ENCODE data around the gene RAP1GAP2.

Gene RAP1GAP2

DNA sequence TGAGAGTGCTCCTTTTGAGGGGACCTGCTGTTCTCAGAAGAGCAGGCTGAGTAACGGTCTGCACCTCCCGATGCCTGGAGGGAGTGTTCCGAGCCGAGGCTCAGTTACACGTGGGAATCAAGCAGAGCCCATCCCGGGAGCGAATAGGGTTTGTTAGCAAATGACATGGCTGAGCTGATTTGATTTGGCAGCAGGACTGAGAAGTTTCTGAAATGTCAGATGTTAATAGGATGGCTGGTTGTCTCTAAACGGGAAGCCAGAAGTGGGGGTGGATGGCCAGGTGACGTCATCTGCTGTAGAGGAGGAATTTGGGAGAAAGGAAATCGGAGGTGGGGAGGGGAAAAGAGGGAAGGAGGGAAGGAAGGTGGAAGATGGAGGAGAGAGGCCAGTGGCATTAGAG is 128.0 kb downstream of the RAP1GAP2 start:
- no peak for DNase-seq

DNA sequence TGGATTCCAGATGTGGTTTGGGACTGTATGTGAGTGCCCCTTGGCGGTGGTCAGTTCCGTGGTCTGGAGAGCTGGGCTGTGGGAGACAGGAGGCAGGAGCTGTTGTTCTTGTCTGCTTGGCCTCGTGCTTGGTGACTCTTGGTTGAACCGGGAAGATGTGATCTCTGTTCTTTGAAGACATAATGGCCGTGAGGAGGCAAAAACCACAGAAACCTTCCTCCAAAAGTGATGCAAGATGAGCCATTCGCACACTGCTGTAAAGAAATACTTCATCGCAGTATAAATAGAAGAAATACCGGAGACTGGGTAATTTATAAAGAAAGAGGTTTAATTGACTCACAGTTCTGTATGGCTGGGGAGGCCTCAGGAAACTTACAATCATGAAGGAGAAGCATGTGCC is 128.8 kb downstream of the RAP1GAP2 start:
- no peak for DNase-seq

DNA sequence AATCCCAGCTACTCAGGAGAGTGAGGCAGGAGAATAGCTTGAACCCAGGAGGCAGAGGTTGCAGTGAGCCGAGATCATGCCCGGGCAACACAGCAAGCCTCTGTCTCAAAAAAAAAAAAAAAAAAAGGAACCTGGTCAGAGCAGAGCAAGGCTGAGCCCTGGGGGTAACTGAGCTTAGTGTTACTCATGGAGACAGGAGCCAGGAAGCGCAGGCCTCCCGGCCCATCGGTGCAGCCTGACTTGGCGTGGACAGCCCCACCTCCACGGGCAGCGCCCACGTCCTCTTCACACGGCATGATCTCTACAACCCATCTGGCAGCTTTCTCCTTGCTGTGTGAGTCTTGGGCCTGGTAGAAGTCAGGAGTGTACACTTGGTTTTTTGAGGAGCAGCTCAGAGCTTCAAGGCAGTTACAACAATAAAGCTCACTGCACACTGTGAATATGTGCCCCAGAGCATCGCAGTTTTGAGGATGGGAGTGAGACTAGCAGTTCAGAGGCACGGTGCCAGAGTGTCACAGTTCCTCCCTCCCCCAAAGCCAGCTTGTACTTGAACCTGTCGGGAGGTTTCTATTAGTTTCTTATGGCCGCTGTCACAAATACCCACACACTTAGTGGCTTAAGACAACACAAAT is 129.9 kb downstream of the RAP1GAP2 start:
- no peak for DNase-seq

DNA sequence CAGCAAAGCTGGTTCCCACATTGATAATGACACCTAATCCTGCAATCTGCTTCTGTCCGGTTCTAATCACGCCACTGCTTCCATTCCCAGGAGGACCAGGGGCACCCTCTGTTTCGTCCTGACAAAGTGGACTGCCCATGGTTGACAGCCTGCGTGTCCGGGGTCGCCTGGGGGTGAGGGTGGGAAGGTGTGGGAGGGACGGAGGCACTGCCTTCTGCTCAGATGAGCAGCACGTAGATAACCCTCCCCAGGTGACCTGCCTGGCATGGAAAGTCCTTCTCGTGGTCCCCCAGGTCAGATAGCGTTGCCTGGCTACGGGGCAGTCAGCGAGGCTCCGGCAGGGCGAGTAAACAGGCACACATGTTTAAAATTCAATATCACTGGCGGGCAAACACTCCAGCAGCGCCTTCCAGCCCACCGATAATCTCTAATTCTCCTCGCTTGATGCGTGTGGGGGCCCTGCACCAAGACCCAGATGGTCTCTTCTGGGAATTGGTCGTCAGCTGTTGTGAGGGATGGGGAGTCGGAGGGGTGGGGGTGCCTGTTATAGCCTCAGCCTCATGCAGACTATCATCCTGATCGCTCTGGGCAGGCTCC is 132.2 kb downstream of the RAP1GAP2 start:
- no peak for DNase-seq

DNA sequence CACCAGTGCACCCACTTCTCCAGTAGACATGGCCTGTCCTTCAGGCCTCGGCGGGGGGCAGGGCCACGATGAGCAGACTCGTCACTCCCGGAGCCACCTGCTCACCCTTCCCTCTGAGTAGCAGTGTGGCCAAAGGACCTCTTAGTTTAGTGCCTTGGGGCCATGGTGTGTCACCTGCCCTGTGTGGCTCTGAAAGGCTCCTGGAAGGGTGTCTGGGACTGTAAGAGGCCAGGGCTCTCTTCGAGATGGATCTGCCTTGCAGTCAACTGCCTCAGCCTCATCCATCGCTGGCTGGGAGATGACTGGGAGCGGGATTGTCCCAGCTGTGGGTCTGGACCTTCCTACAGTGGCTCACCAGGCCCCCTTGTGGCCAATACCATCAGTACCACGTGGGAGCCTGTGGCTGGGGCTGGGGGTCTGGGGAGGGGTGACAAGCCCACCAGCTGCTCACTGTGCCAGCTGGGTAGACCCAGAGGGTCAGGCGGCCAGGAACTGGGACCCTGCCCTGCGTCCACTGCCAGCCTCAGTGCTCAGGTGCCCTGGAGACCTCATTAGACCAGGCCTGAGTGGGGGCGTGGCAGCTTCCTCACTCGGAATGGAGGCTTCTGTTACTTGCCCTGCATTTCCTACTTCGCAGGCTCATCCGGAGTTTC is 133.8 kb downstream of the RAP1GAP2 start:
- DNase-seq = peak in 2 of 3 experiments; percentile 3 to 14

DNA sequence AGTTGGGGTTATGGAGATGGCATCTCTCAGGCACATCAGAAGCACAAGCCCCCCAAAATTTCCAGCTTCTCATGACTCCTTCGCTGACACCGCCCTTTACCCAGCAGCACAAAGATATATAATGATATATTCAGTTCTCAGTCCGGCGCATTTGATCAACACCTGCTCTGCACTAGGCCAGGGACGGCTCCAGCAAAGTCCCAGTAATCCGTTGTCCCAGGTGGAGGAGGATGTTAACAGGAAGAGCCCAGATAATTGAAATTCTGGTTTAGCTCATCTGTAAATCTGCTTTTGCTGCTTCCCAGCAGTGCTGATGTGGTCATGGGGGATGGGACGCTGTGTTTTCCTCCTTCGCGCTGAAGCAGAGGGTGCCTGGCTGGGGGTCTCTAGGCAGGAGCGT is 135.6 kb downstream of the RAP1GAP2 start:
- peak in 1 of 3 experiments; percentile 3 for DNase-seq

DNA sequence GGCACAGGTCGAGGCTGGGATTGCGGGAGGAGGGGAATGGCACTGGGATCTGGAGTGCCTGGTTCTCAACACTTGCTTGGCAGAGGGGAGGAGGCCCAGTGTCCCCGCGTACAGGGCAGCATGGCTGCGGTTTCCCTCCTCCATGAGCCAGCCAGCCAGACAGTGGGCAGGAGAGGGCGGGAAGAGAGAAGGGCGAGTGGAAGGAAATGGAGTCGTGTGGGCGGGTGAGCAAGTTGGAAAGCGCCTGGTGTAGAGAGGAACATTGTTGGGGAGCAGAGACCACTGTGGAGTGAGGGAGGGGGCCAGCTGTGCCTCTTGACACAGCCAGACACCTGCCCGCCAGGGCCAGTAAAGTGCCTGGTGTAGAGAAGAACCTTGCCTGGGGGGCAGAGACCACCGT is 136.7 kb downstream of the RAP1GAP2 start:
- DNase-seq = no peak

DNA sequence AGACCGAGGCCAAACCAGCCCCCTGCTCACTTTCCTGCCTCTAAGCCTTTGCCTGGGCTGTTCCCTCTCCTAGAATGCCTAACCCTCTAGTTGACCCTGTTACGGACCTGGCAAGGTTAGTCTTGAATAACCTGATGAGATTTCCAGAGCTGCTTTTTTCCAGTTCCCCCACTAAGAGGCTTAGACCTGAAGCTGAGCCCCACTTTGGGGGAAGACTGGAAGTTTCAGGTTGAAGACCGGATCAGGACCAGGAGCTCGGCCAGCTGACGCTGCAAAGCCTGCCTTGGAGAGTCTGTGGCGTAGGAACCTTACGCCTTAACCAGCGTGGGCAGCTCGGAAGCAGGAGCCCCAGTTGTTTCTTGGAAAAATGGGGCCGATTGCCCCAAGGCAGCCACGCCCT is 137.4 kb downstream of the RAP1GAP2 start:
- DNase-seq = no peak

DNA sequence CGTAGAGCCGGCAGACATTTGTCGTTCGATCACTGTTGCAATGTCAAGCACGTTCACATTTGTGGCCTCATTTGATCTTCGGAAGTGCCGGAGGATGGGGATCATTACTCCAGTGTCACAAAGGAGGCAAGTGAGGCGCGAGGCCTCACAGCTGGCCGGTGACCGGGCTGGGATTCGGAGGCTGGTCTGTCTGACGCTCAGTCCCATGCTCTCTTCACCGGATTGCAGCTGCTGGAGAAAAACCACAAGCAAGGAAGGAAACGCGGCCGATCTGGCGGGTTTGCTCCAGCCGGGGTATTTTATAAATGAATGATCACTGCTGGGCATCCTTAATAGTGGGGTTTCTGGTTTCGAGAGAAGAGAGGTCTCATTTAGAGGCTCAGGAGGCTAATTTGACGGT is 139.4 kb downstream of the RAP1GAP2 start:
- no peak for DNase-seq

DNA sequence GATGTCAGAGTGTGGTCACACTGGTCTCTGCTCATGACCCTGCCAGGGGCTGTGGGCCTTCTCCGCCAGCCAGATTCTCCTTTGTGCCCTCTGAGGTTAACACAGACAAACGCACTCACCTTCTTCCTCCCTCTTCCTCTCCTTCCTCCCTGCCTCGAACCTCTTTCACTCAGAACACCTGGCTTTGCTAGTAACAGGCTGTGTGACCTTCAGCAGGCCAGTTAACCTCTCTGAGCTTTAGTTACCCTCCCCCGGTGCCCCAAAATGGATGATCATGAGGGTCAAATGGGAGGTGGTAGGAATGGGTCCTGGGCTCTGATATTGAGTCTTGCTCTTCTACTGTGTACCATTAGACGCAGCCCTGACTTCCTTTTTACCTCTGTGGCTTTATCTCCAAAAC is 140.1 kb downstream of the RAP1GAP2 start:
- DNase-seq = no peak

DNA sequence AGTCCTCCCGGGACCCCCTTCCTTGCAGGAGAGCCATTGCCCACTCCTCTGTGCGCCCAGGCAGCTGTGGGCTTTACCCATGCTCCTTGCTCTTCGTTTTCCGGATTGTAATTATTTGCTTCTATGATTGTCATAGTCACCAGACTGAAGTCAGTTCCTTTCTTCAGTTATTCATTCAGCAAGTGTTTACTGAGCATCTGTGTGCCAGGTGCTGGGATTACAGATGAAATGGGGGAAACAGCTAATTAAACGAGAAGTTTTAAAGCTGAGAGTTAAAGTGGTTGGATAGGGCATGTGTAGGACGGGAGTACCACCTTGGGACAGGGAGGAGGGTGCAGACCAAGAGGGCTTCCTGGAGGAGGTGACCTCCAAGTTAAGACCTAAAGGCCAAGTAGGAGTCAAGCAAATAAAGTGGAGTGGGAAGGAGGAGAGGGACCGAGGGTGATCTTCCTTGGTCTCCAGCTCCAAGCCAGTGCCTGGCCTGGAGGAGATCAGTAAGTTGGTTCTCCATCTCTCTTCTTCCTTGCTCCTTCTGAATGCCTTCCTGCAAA is 140.6 kb downstream of the RAP1GAP2 start:
- no peak for DNase-seq

DNA sequence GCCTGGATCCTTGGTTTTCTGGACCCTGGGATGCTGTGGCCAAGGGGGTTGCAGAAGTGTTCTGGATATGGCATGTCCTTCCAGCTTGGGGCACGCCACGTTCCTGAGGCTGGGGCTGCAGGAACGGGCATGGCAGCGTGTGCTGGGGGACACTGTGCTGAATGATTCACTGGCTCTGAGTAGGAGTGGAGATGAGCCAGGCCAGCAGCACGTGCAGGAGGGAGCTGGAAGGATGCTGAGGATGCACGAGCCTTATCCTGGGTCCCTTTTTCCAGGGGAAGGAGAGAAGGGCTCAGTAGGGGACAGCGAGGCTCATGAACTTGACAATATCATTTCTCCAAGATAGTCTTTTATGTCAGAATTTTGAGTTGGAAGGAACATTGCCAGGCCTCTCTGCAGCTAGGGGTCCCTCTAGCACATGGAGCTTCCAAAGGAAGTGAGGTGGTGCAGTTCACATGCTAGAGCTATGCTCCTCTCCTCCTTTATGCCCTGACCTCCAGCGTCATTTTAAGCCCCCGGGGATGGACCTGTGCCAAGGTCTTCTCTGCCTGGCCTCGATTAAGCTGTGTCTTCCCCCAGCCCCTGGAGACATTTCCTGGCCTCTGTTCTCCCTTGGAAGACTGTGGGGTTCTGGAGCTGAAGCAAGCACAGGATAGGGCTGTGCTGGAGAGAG is 141.2 kb downstream of the RAP1GAP2 start:
- no peak for DNase-seq

DNA sequence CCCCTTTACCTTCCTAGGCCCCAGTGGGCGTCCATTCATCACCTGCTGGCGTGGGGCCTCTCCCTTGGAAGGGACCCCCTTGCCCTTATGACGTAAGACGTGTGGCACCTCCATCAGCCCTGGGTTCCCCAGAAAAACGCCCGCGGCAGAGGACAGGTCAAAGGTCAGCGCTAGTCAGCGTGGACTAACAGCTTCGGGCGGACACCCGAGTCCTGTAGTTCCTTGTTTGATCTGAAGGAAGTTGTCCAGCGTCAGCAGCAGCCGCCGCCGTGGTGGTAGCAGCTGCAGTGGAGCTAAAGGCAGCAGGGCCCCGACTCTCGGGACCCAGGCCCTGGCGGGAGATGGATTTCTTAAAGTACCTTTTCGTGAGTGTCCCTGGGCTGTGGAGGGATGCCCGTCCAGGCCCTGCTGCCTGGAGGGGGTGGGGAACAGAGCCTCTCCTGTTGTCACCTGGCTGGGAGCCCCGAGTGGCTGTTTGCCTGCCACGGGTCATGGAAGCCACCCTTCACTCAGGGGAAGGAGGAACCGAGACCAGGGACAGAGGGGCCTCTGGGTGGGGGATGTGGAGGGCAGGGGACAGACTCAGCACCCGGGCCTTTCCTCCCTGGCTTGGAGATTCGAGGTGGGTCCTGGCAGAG is 143.6 kb downstream of the RAP1GAP2 start:
- DNase-seq = no peak

DNA sequence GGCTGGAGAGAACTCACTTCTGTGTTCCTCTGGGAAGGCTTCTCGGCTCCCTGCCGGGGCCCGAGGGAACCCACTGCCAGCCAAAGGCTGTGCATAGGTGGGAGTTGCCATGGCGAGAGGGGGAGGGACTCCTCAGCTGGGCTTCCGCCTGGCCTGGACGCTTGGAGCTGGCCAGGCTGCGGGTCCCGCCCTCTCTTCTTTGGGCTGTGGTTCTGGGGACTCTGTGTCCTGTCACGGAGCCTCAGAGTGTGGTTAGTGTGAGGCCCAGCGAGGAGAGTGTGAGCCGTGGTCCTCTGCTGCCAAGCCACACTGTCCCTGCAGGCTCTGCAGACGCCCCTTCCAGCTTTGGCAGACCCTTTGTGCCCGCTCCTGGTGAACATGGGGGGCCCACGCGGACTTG is 144.1 kb downstream of the RAP1GAP2 start:
- peak in 1 of 3 experiments; percentile 10 for DNase-seq

DNA sequence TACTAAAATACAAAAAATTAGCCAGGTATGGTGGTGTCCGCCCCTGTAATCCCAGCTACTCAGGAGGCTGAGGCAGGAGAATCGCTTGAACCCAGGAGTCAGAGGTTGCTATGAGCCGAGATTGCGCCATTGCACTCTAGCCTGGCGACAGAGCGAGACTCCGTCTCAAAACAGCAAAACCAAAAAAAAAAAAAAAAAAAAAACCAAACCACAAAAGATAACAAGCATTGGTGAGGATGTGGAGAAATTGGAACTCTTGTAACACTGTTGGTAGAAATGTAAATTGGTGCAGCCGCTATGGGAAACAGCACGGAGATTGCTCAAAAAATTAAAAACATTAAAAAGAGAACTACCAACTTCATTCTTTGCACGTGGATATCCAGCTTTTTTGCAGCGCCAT is 147.7 kb downstream of the RAP1GAP2 start:
- DNase-seq = no peak

DNA sequence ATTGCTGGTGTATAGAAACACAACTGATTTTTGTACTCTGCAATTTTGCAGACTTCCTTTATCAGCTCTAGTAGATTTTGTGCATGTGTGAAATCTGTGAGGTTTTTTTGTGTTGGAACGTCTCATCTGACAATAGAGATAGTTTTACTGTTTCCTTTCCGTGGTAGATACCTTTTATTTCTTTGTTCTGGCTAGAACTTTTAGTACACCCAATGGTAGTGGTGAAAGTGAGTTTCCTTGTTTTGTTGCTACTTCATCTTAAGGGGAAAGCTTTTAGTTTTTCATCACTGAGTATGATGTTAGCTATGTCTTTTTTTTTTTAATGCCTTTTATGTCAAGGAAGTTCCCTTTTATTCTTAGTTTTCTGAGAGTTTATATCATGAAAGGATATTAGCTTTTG is 149.1 kb downstream of the RAP1GAP2 start:
- no peak for DNase-seq

DNA sequence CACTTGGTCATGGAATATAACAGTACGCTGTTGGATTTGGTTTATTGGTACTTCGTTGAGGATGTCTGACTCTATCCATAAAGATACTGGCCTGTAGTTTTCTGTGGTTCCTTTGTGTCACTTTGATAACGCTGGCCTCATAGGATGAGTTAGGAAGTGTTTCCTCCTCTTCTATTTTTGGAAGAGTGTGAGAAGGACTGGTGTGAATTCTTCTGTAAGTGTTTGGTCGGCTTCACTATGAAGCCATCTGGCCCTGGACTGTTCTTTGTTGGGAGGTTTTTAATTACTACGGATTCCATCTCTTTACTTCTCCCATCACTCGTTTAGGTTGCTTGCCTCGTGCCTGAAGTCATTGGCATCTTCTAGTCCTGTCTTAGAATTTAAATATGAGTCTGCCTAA is 149.9 kb downstream of the RAP1GAP2 start:
- no peak for DNase-seq

DNA sequence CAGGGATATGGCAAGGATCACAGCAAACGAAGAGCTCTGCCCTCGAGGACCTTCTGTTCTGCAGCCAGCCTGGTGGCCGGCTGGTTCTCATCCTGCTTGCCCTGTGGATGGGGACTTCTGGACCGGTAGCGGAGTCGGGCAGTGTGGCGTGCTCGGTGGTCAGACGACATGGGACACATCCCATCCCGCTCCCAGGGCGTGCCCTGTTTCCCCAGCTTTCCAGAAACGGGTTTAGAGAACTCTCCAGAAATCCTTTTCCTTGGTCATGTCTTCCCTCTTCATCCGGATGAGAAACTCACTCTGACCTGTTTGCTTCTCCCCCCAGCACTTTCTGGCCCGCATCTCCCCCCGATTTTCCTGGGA is 151.3 kb downstream of the RAP1GAP2 start:
- no peak for DNase-seq

DNA sequence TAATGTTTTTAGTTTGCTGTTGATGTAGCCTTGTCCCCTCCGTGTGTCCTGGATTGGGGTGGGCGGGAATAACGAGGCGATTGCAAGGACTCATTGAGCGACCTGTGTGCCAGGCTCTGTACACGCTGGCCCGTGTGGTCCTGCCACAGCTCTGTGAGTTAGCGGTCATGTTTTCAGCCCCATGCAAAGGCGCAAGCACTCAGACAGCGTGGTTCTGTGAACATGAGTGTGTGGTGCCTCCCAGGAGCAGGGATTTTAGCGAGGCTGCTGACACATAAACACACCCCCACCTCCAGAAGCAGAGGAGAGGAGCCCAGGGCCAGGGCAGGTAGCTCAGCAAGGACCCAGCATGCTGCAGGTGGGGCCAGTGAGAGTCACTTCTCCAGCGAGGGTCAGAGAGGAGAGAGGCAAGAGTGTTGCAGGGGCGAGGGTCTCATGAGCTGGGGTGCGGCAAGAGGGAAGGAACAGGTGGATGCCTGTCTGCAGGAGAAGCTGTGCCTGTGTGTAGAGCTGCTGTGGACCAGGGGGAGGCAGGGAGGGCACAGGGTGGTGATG is 151.8 kb downstream of the RAP1GAP2 start:
- DNase-seq = no peak

DNA sequence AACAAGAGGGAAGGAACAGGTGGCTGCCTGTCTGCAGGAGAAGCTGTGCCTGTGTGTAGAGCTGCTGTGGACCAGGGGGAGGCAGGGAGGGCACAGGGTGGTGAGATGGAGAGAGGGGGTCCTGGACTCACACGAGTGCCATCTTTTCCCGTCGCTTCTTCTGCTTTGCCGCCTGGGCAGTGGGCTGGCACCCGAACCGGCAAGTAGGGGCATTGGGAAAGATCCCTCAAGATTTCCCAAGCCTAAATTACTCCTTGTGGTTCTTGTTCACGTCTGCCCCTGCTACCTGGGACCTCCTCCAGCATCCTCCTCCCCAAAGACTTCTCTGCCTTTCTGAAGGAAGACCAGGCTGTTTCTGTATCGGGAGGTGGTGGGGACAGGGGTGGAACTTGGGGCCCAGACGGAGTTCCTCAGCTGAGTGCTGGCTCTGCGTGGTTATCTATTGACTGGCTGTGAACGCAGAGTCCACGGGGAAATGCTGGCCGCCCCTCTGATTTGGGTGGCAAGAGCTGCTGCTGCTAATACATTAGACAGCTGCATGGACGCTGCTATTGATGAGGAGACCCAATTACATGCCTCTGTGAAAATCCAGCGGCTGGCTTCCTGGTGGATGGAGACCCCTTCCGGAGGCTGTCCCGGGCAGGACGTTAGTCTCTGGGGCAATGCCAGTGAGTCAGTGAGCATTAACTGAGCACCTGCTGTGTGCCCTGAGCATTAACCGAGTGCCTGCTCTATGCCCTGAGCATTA is 152.7 kb downstream of the RAP1GAP2 start:
- no peak for DNase-seq

DNA sequence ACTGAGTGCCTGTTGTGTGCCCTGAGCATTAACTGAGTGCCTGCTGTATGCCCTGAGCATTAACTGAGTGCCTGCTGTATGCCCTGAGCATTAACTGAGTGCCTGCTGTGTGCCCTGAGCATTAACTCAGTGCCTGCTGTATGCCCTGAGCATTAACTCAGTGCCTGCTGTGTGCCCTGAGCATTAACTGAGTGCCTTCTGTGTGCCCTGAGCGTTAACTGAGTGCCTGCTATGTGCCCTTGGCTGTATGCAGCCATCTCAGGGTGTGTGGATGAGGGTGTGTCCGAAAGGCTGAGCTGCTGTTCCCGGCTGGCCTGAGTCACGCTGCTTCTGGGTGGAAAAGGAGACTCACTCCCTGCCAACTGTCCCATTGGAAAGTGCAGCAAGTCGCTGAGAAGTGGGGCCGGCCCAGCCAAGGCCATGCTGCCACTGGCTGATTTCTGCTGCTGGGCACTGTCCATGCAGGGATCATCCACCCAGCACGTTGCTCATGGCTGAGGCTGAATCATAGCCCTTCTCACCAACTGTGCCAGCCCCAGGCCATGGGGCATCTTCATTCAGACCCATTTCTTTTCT is 153.3 kb downstream of the RAP1GAP2 start:
- DNase-seq = no peak

DNA sequence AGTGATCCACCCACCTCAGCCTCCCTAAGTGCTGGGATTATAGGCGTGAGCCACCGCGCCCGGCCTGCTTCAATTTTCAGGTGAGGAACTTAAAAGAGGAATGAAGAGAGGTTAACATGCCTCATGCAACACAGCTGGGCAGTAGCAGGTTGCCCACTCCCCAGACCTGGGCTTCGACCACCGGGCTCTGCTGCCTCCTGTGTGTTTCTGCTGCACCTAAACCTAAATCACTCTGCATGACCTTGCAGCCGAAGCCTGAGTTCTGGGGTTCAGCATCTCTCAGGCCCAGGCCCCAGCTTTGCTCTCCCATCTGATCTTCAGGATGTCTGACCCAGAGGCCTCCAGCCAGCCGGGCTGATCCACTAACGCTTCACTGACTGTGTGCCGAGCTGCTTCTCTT is 154.6 kb downstream of the RAP1GAP2 start:
- DNase-seq = no peak

Data from NCI-H1417 (cell line).